Measurements from ENCODE around the gene COL9A3. TPM values are rescaled to one million over a fixed set of nuclear protein-coding genes. Genes with fewer than 3 reads are reported as not detected.

Gene COL9A3
- polyA plus RNA-seq, 4 donors: 3.4 to 12.7 (median 5.9) TPM

GRCh38 chr20:62890444-62890843, 73.6 kb downstream of the COL9A3 start:
- DNase-seq: no peak
- Histone ChIP-seq H3K9me3 (ENCODE audit: control insufficient read depth in 2 of 2, insufficient read depth in 1 of 2, low read depth in 1 of 2, low read length in 1 of 2) (no peaks in the 10 kb centered on the region), H3K4me1 (ENCODE audit: control insufficient read depth in 3 of 3, insufficient read depth in 2 of 3, low read depth in 1 of 3, low read length in 2 of 3) (no peaks in the 10 kb centered on the region), H3K4me3 (ENCODE audit: low read depth in 1 of 3, low read length in 3 of 3) (no peak overlapping the region), H3K27me3 (ENCODE audit: control insufficient read depth in 3 of 3, insufficient read depth in 3 of 3, low read length in 3 of 3) (no peaks in the 10 kb centered on the region), H3K36me3 (ENCODE audit: control insufficient read depth in 3 of 3, insufficient read depth in 2 of 3, low read depth in 1 of 3, low read length in 3 of 3) (peaks cover 40 to 87% (median 52%) of the 10 kb centered on the region in 3 donors), H3K27ac (ENCODE audit: low read depth in 1 of 3, low read length in 2 of 3) (no peak overlapping the region)
- WGBS, 3 donors: 91 to 95% (median 92%) methylated on average over 7 of the region's 7 CpGs
- no peak for FAIRE-seq

Other genes starting within 250 kb of the COL9A3 start
- gene SLCO4A1, start 174.5 kb upstream of the COL9A3 start, polyA plus RNA-seq: 10 to 100 TPM in 1 of 4 donors, 1 to 10 TPM in 2, under 1 TPM in 1; 0.58 to 22.4 (median 3.5) TPM
- gene NTSR1, start 108.2 kb upstream of the COL9A3 start, polyA plus RNA-seq: 1 to 10 TPM in 1 of 4 donors, under 1 TPM in 1, not detected in 2; 0.34 to 1.2 TPM
- gene MRGBP, start 20.6 kb upstream of the COL9A3 start, polyA plus RNA-seq: 10 to 100 TPM; 11.5 to 17.0 (median 13.4) TPM
- gene OGFR, start 12.2 kb upstream of the COL9A3 start, polyA plus RNA-seq: 10 to 100 TPM; 46.6 to 88.3 (median 66.3) TPM
- 1 to 10 TPM; 4.2 to 5.7 (median 4.6) TPM for gene TCFL5, start 44.8 kb downstream of the COL9A3 start, polyA plus RNA-seq
- 10 to 100 TPM; 11.6 to 49.4 (median 15.7) TPM for gene DIDO1, start 109.5 kb downstream of the COL9A3 start, polyA plus RNA-seq
- gene GID8, start 121.1 kb downstream of the COL9A3 start, polyA plus RNA-seq: 10 to 100 TPM; 14.3 to 31.0 (median 17.1) TPM
- 10 to 100 TPM in 1 of 4 donors, 1 to 10 TPM in 2, under 1 TPM in 1; 0.22 to 11.2 (median 1.8) TPM for gene SLC17A9, start 135.7 kb downstream of the COL9A3 start, polyA plus RNA-seq
- not detected for gene BHLHE23, start 189.9 kb downstream of the COL9A3 start, polyA plus RNA-seq